GM18909 (cell line): ENCODE data around the gene IL10.

ENCODE experiments used
- ATAC-seq: cut with Tn5 transposase; IDR thresholded peaks from one replicate; pipeline ENCODE4 v1.9.1; 2021; ENCODE audit warnings: mild to moderate bottlenecking; ENCODE audit not compliant: unreplicated experiment, poor library complexity

Gene IL10

GRCh38 chr1:206738370-206739366 is 33.6 kb downstream of the IL10 start:
- ATAC-seq, result peak; percentile 5

- no peak for ATAC-seq
These were observed 34.5 kb downstream of the IL10 start for GRCh38 chr1:206737729-206738201.

- ATAC-seq, result no peak
These were observed 35.2 kb downstream of the IL10 start for GRCh38 chr1:206736878-206737728.

DNA sequence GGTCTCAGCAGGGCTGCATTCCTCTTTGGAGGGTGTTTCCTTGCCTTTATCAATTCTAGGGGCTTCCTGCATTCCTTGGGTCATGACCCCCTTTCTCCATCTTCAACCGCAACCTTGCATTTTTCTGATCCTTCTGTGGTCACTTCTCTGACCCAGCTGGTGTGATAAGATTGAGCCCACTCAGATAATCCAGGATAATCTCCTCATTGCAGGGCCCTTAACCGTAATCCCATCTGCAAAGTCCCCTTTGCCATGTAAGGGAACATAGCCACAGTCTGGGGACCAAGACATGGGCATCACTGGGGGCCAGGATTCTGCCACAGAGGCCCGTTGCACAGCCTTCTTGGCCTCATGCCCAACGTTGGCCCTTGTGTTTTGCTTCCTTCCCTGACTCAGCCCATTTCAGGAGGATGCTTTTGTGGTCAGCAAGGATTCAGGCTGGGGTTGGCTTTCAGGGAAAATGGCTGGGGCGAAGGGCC is 36.7 kb downstream of the IL10 start:
- no peak for ATAC-seq

GRCh38 chr1:206734499-206735142 is 37.7 kb downstream of the IL10 start:
- ATAC-seq, result no peak

GRCh38 chr1:206732992-206733391 is 39.3 kb downstream of the IL10 start:
- ATAC-seq, result no peak

- ATAC-seq, result no peak
These were observed 39.8 kb downstream of the IL10 start for GRCh38 chr1:206732508-206732907.

DNA sequence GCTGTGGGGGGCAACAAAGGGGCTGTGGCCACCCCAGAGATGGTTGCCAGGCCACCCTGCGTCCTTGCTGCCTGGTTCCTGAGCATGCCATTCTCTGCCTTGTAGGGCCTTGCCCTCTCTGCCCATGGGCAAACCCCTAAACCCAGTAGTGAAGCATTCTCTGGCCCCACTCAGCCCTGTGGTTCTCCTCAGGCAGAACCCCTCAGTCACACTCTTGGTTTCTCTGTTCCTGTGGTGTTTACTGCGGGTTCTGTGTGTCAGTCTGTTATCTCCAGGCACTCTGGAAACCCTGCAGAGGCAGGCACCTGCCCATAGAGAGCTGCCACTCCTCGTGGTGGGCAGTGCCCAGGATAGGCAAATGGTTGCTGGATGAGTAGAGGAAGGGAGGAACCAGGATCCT is 42.8 kb downstream of the IL10 start:
- ATAC-seq, result no peak

DNA sequence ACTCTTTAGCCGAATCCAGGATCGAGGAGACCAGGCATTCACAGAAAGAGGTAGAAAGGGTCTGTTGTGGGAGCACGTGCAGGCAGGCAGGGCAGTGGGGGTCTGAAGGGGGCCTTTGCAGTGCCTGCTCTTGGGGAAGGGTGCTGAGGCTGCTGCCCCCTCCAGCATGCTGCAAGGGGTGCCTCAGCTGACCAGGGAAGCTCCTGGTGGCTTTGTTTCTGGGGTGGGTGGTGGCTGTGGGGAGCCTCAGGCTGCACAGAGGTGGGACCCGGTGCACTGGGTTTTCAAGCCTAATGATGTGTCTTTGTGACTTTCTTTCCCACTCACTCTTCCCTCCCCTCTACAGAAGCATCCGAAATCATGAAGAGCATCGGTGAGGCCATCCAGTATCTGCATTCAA is 43.2 kb downstream of the IL10 start:
- no peak for ATAC-seq

GRCh38 chr1:206728697-206728987 is 43.7 kb downstream of the IL10 start:
- ATAC-seq, result no peak

DNA sequence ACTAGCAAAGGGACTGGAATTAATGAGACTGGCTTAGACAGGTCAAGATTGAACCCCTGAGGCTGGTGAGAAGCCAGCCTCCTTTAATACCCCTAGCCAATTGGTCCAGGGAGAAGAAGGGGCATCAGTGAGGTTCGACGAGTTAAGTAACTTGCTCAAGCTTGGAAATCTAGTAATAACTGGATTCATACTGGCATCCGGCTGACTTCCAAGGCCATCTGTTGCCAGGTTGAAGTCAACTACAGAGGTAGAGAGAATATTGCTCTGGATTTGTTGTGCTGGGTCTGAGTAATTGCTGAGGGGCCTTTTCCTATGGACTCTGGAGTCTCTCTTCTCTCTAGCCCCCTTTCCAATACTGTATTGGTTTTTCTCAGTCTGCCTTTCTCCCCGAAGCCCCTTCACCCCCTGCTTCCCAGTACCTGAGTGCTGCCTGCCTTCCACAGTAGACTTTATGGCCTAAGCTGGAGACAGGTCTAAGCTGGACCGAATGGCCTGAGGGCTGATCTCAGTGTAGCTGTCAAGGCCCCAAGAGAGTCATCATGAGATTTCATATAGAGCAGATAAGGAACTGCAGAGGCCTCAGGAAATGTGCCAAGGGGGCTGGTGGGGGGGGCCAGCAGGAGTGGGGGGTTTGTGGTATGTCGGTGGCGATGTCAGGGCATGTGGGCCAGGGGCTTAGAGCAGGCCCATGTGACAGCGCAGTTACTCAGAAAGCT is 44.2 kb downstream of the IL10 start:
- no peak for ATAC-seq

- ATAC-seq, result no peak
These were observed 47.0 kb downstream of the IL10 start for GRCh38 chr1:206725109-206725963.

DNA sequence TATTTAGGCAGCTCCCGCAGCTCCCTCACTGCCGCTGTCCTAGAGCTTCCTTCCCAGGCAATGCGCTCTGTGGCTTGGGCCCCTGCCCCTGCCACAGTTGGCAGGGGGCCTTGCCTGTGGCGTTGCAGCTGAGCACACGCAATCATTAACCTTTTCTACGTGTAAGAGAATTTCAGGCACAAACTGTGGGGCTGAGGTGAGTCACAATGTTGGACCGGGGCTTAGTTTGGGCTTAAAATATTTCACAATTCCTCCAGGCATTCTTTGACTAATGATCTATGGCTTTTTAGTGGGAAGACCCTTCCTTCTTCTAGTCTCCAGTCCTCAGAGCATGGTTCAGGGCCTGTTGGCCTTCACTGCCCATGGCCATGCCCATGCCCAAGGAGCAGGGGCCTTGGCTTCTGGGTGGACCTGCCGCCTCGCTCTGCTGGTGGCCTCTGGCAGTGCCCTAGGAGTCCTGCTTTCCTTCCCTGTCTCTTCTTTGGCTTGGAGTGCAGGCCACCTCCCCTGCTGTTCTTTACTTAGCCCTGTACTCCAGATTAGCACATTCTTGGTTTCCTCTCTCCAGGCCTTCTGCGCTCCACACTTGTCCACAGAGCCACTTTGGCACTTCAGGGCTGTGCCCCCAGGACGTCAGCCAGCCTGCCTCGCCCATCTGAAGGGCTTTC is 48.4 kb downstream of the IL10 start:
- no peak for ATAC-seq

- no peak for ATAC-seq
These were observed 48.9 kb downstream of the IL10 start for GRCh38 chr1:206723462-206723804.

GRCh38 chr1:206722751-206723461 is 49.4 kb downstream of the IL10 start:
- ATAC-seq, result no peak

- ATAC-seq, result no peak
These were observed 50.8 kb downstream of the IL10 start for GRCh38 chr1:206721454-206721853.

- no peak for ATAC-seq
These were observed 53.0 kb downstream of the IL10 start for GRCh38 chr1:206719169-206719839.

DNA sequence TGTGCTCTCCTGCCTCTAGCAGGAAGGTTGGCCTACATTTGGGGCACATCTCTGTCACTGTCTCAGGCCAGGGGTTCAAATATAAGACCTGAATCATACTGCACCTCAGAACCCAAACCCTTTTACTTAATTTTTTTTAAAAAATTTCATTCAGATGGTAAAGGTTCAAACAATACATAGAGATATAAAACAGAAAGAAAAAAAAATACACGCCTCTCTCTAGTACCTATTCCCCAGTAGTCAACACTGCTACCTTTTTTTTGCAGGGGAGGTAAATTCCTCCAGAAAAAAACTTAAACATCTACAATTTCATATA is 54.7 kb downstream of the IL10 start:
- no peak for ATAC-seq
